Measurements from ENCODE around the gene APOL3. TPM values are rescaled to one million over a fixed set of nuclear protein-coding genes. Genes with fewer than 3 reads are reported as not detected.

The APOL3 gene
- total and polyA plus RNA-seq, 10 of the 15 experiments (the other 5 are each of a cell fraction or from before 2014, with no cell fraction given), result 6.9 to 66.8 (median 48.5) TPM

GRCh38 chr22:36104988-36105387 is 55.6 kb downstream of the APOL3 start:
- 39% methylated on average over 5 of the region's 5 CpGs for WGBS (ENCODE audit: insufficient coverage, insufficient replicate concordance, low lambda C conversion rate, missing lambda C conversion rate)
- ATAC-seq, result no peak
- SMC1A ChIA-PET (ENCODE audit: uncharacterized antibody, unreplicated experiment), result interaction anchor here (0.5 kb wide), 1 partner anchor 56 kb away, joined by 3 read pairs; no protein-coding TSS in a partner anchor
- no peak for DNase-seq (ENCODE audit: low read depth, low spot score)
- Histone ChIP-seq H3K36me3 (ENCODE audit: control insufficient read depth in 2 of 2, insufficient read depth in 2 of 2, low read length in 1 of 2) (no peaks in the 10 kb centered on the region), H2AFZ (ENCODE audit: control insufficient read depth, low read depth, low read length) (no peak overlapping the region), H3K4me3 (no peak overlapping the region), H3K9ac (ENCODE audit: control insufficient read depth, insufficient read depth, low read length) (no peak overlapping the region), H3K27me3 (replicated peaks in 1 of 2; ENCODE audit: control insufficient read depth in 2 of 2, insufficient read depth in 2 of 2, low read length in 1 of 2) (no peaks in the 10 kb centered on the region), H3K4me2 (ENCODE audit: control insufficient read depth, insufficient read depth) (no peak overlapping the region), H3K4me1 (ENCODE audit: control insufficient read depth, insufficient read depth, low read length) (peaks cover 12% of the 10 kb centered on the region), H4K20me1 (ENCODE audit: control insufficient read depth, insufficient read depth) (no peaks in the 10 kb centered on the region), H3K9me3 (replicated peaks; ENCODE audit: control insufficient read depth, insufficient read depth, low read length) (no peaks in the 10 kb centered on the region), H3K79me2 (ENCODE audit: control insufficient read depth, insufficient read depth, low read length) (no peaks in the 10 kb centered on the region), H3K27ac (ENCODE audit: control insufficient read depth, insufficient read depth) (no peak overlapping the region)
- FAIRE-seq, result no peak
- TF ChIP-seq SIN3A (IDR thresholded peaks at IDR 0.05; ENCODE audit: low read depth, low read length) (no peak), YY1 (IDR thresholded peaks at IDR 0.05; ENCODE audit: low read depth, low read length) (no peak), TCF7 (IDR thresholded peaks at IDR 0.05; ENCODE audit: borderline replicate concordance) (no peak)
- CTCF ChIA-PET, result interaction anchor here (1.3 kb wide), 1 partner anchor 39 kb away, joined by 5 read pairs; no protein-coding TSS in a partner anchor
- in situ Hi-C loops (cut with MboI) (no loop called here), intact Hi-C loops (cut with micrococcal nuclease; ENCODE audit: unreplicated experiment) (no loop called here)
- POLR2A ChIA-PET, result no interaction called here
- no TSS peak for BruUV-seq (replicated peaks)
- RAD21 ChIA-PET (ENCODE audit: unreplicated experiment), result no interaction called here

GRCh38 chr22:36104435-36104834 is 56.1 kb downstream of the APOL3 start:
- Histone ChIP-seq H3K27me3 (replicated peaks in 1 of 2; ENCODE audit: control insufficient read depth in 2 of 2, insufficient read depth in 2 of 2, low read length in 1 of 2) (no peaks in the 10 kb centered on the region), H2AFZ (ENCODE audit: control insufficient read depth, low read depth, low read length) (no peak overlapping the region), H4K20me1 (ENCODE audit: control insufficient read depth, insufficient read depth) (no peaks in the 10 kb centered on the region), H3K9me3 (replicated peaks; ENCODE audit: control insufficient read depth, insufficient read depth, low read length) (no peaks in the 10 kb centered on the region), H3K79me2 (ENCODE audit: control insufficient read depth, insufficient read depth, low read length) (no peaks in the 10 kb centered on the region), H3K36me3 (ENCODE audit: control insufficient read depth in 2 of 2, insufficient read depth in 2 of 2, low read length in 1 of 2) (no peaks in the 10 kb centered on the region), H3K4me3 (no peak overlapping the region), H3K4me2 (ENCODE audit: control insufficient read depth, insufficient read depth) (no peak overlapping the region), H3K27ac (ENCODE audit: control insufficient read depth, insufficient read depth) (no peak overlapping the region), H3K4me1 (ENCODE audit: control insufficient read depth, insufficient read depth, low read length) (peaks cover 12% of the 10 kb centered on the region), H3K9ac (ENCODE audit: control insufficient read depth, insufficient read depth, low read length) (no peak overlapping the region)
- ChIA-PET SMC1A (ENCODE audit: uncharacterized antibody, unreplicated experiment) (no interaction called here), CTCF (interaction anchor here (1.3 kb wide), 1 partner anchor 39 kb away, joined by 5 read pairs; no protein-coding TSS in a partner anchor), POLR2A (no interaction called here), RAD21 (ENCODE audit: unreplicated experiment) (no interaction called here)
- FAIRE-seq (no peak), ATAC-seq (no peak), DNase-seq (ENCODE audit: low read depth, low spot score) (no peak)
- in situ Hi-C loops (cut with MboI) (no loop called here), intact Hi-C loops (cut with micrococcal nuclease; ENCODE audit: unreplicated experiment) (no loop called here)
- BruUV-seq (replicated peaks), result no TSS peak
- 72% methylated on average over 9 of the region's 9 CpGs for WGBS (ENCODE audit: insufficient coverage, insufficient replicate concordance, low lambda C conversion rate, missing lambda C conversion rate)
- no peak for TF ChIP-seq E2F8 (IDR thresholded peaks at IDR 0.05; ENCODE audit: low read depth, partially characterized antibody)
- TF ChIP-seq ZZZ3 (IDR thresholded peaks at IDR 0.05; ENCODE audit: control insufficient read depth, insufficient read length, low read depth), result no peak
- no peak for TF ChIP-seq NR2C2 (IDR thresholded peaks at IDR 0.05; ENCODE audit: borderline replicate concordance, control insufficient read depth, insufficient read length, low read depth)
- TF ChIP-seq ZBTB4 (CRISPR knock-in tag; IDR thresholded peaks at IDR 0.05), result no peak
- TF ChIP-seq NRF1 (conservative IDR thresholded peaks at IDR 0.05; ENCODE audit: low read depth, low read length), result no peak
- TF ChIP-seq LARP7 (IDR thresholded peaks at IDR 0.05), result no peak
- no peak for TF ChIP-seq ATF3 (IDR thresholded peaks at IDR 0.05; ENCODE audit: borderline replicate concordance, extremely low read depth, low read depth, low read length)
- TF ChIP-seq NR2F1 (conservative IDR thresholded peaks at IDR 0.05), result no peak
- TF ChIP-seq RUNX3 (IDR thresholded peaks at IDR 0.05; ENCODE audit: low read length), result no peak
